Spleen (tissue), 11 donors: Measurements from ENCODE around the gene TMX1. TPM values are rescaled to one million over a fixed set of nuclear protein-coding genes. Genes with fewer than 3 reads are reported as not detected.

Source experiments
- DNase-seq: peaks from one replicate; pipeline ENCODE4 v3.0.0-alpha.2; 2020
- H3K27ac ChIP-seq, 8 donors: fragments of 200-600 bp; sonication (generic) in 7 of 8; 1 replicate in 4 of 8; 2 replicates in 4 of 8; pipeline versions ENCODE4 v1.5.0 to v1.8.0; 2016 to 2021; ENCODE audit warnings: inconsistent platforms in 4 of 8, mild to moderate bottlenecking in 4 of 8, moderate library complexity in 1 of 8
- H3K27me3 ChIP-seq, 7 donors: fragments of 200-600 bp; sonication (generic) in 6 of 7; replicated peaks in 1 of 7; 1 replicate in 4 of 7; 2 replicates in 3 of 7; pipeline versions ENCODE4 v1.5.0 to v1.8.0; 2016 to 2021; ENCODE audit warnings: inconsistent platforms in 3 of 7, mild to moderate bottlenecking in 1 of 7
- H3K36me3 ChIP-seq, 6 donors: fragments of 200-600 bp; sonication (generic) in 5 of 6; 1 replicate in 4 of 6; 2 replicates in 2 of 6; pipeline versions ENCODE4 v1.5.0 to v1.8.0; 2016 to 2021; ENCODE audit warnings: inconsistent platforms in 2 of 6
- H3K4me1 ChIP-seq, 6 donors: fragments of 200-600 bp; sonication (generic) in 5 of 6; 1 replicate in 3 of 6; 2 replicates in 3 of 6; pipeline versions ENCODE4 v1.5.0 to v1.8.0; 2016 to 2021; ENCODE audit warnings: inconsistent platforms in 3 of 6
- H3K4me3 ChIP-seq, 8 donors: fragments of 200-600 bp; sonication (generic) in 7 of 8; 1 replicate in 4 of 8; 2 replicates in 4 of 8; pipeline versions ENCODE4 v1.5.0 to v1.8.0; 2016 to 2021; ENCODE audit warnings: inconsistent platforms in 4 of 8, mild to moderate bottlenecking in 4 of 8, moderate library complexity in 2 of 8
- H3K9me3 ChIP-seq, 8 donors: fragments of 200-600 bp; sonication (generic) in 7 of 8; 1 replicate in 4 of 8; 2 replicates in 4 of 8; pipeline versions ENCODE4 v1.5.0 to v1.8.0; 2016 to 2021; ENCODE audit warnings: inconsistent platforms in 4 of 8
- CTCF ChIP-seq, 11 experiments: fragments of 200-600 bp in 7 of 11; fragments of 450-650 bp in 4 of 11; sonication (generic) in 4 of 11; IDR thresholded peaks in 8 of 11; conservative IDR thresholded peaks in 3 of 11; 1 replicate in 7 of 11; 2 replicates in 4 of 11; pipeline versions ENCODE4 v1.4.0 to v1.8.0; 2016 to 2021; ENCODE audit warnings: antibody characterized with exemption in 11 of 11, inconsistent platforms in 4 of 11, mild to moderate bottlenecking in 1 of 11
- POLR2A ChIP-seq, 3 donors: fragments of 450-650 bp; IDR thresholded peaks; one replicate each; pipeline ENCODE4 v1.5.1; 2017; ENCODE audit warnings: antibody characterized with exemption in 3 of 3, mild to moderate bottlenecking in 1 of 3
- POLR2AphosphoS5 ChIP-seq, 3 donors: sonication (generic); formaldehyde crosslinking; IDR thresholded peaks; one replicate each; pipeline ENCODE4 v1.5.1; 2017; ENCODE audit warnings: antibody characterized with exemption in 3 of 3
- WGBS, 5 donors: extraction: QIAGEN DNeasy Blood & Tissue Kit in 3 of 5; methylation state at CpG; one replicate each; pipeline versions ENCODE4 v1.1.5 to v1.1.7; 2013 to 2018; 5-methylcytosine and 5-hydroxymethylcytosine counted together
- intact Hi-C: fragments of 100-400 bp; cut with DNase I; formaldehyde crosslinking; loops from one replicate; pipeline ENCODE4 v1.15.0; 2023; ENCODE audit warnings: low total_unique reads
- polyA plus RNA-seq, 3 donors: library from polyadenylated mRNA; stranded (reverse); fragments of 200-250 nt; gene quantifications; one replicate each; pipeline ENCODE4 v1.2.1, GENCODE V29; 2013
- total RNA-seq, 7 donors: library from RNA; depleted of rRNA in 3 of 7; stranded (reverse); fragments of >200 nt in 3 of 7; fragmentation: NEBNext Ultra II Directional in 4 of 7; extraction: Animal tissue kit (Norgen Biotek cat#: 25700) in 4 of 7; gene quantifications; one replicate each; pipeline versions ENCODE4 v1.1.0 to v1.2.1, GENCODE V29; 2016 to 2021
- donor health status: healthy with polysubstance abuse.
- donor health status: DM: no; HTN: no; CAD: no; lungs with moderate emphysema.
- donor health status: DM: no; HTN: no; CAD: no.
- donor health status: Bipolar disorder and iron deficiency.
- donor health status: healthy.
- donor health status: DM: no; HTN: no; CAD: no.
- donor health status: DM: yes; HTN: yes; CAD: no.

The TMX1 gene
- total and polyA plus RNA-seq, 10 donors: 6.1 to 41.3 (median 35.0) TPM

GRCh38 chr14:51203881-51204280, 36.2 kb upstream of the TMX1 start:
- H3K4me1 ChIP-seq: peaks cover 0 to 28% (median 5%) of the 10 kb centered on the region in 6 donors
- 91 to 100% (median 95%) methylated on average over 2 to 3 of the region's 3 CpGs for WGBS, 5 donors
- no peak for TF ChIP-seq CTCF (IDR thresholded peaks at IDR 0.05 in 8 of 11, conservative IDR thresholded peaks at IDR 0.05 in 3 of 11)
- TF ChIP-seq POLR2AphosphoS5 (IDR thresholded peaks at IDR 0.05): no peak
- no peak for TF ChIP-seq POLR2A (IDR thresholded peaks at IDR 0.05)

GRCh38 chr14:51205486-51205885, 34.6 kb upstream of the TMX1 start:
- TF ChIP-seq CTCF (IDR thresholded peaks at IDR 0.05 in 8 of 11, conservative IDR thresholded peaks at IDR 0.05 in 3 of 11) (no peak), POLR2A (IDR thresholded peaks at IDR 0.05) (no peak), POLR2AphosphoS5 (IDR thresholded peaks at IDR 0.05) (no peak)
- Histone ChIP-seq H3K4me1 (peaks cover 0 to 28% (median 5%) of the 10 kb centered on the region in 6 donors), H3K9me3 (no peaks in the 10 kb centered on the region), H3K27ac (no peak overlapping the region), H3K36me3 (no peaks in the 10 kb centered on the region), H3K4me3 (no peak overlapping the region), H3K27me3 (no peaks in the 10 kb centered on the region)
- 61 to 69% (median 63%) methylated on average over 6 of the region's 6 CpGs for WGBS, 5 donors
- intact Hi-C loops: no loop called here
- no peak for DNase-seq

More at GRCh38 chr14:51203881-51204280, 36.2 kb upstream of the TMX1 start:
- intact Hi-C loops: no loop called here
- Histone ChIP-seq H3K27me3 (no peaks in the 10 kb centered on the region), H3K36me3 (no peaks in the 10 kb centered on the region), H3K9me3 (no peaks in the 10 kb centered on the region), H3K4me3 (no peak overlapping the region), H3K27ac (no peak overlapping the region)
- DNase-seq: no peak

- Histone ChIP-seq H3K9me3 (no peaks in the 10 kb centered on the region), H3K27me3 (no peaks in the 10 kb centered on the region), H3K36me3 (no peaks in the 10 kb centered on the region), H3K4me3 (no peak overlapping the region), H3K27ac (no peak overlapping the region), H3K4me1 (peaks cover 0 to 28% (median 5%) of the 10 kb centered on the region in 6 donors)
- no peak for DNase-seq
- intact Hi-C loops: no loop called here
- TF ChIP-seq POLR2A (IDR thresholded peaks at IDR 0.05) (no peak), CTCF (IDR thresholded peaks at IDR 0.05 in 8 of 11, conservative IDR thresholded peaks at IDR 0.05 in 3 of 11) (no peak), POLR2AphosphoS5 (IDR thresholded peaks at IDR 0.05) (no peak)
- 93 to 100% (median 98%) methylated on average over 1 of the region's 1 CpG for WGBS, 5 donors
These were observed 33.6 kb upstream of the TMX1 start for GRCh38 chr14:51206462-51206861.

- no peaks in the 10 kb centered on the region for H3K36me3 ChIP-seq
- H3K4me3 ChIP-seq: no peak overlapping the region
- peaks cover 0 to 19% (median 5%) of the 10 kb centered on the region in 6 donors for H3K4me1 ChIP-seq
- 53 to 63% (median 57%) methylated on average over 5 of the region's 5 CpGs for WGBS, 5 donors
- H3K9me3 ChIP-seq: no peaks in the 10 kb centered on the region
- DNase-seq: no peak
- no peaks in the 10 kb centered on the region for H3K27me3 ChIP-seq
- no peak overlapping the region for H3K27ac ChIP-seq
- intact Hi-C loops: no loop called here
- TF ChIP-seq POLR2A (IDR thresholded peaks at IDR 0.05) (no peak), CTCF (IDR thresholded peaks at IDR 0.05 in 8 of 11, conservative IDR thresholded peaks at IDR 0.05 in 3 of 11) (no peak), POLR2AphosphoS5 (IDR thresholded peaks at IDR 0.05) (no peak)
These were observed 32.4 kb upstream of the TMX1 start for GRCh38 chr14:51207621-51208020.
